ENCODE measurements around the gene SUV39H2. TPM values are rescaled to one million over a fixed set of nuclear protein-coding genes. Genes with fewer than 3 reads are reported as not detected.

Gene SUV39H2
- total RNA-seq, 1 donor from 2014 or later: 4.3 TPM

DNA sequence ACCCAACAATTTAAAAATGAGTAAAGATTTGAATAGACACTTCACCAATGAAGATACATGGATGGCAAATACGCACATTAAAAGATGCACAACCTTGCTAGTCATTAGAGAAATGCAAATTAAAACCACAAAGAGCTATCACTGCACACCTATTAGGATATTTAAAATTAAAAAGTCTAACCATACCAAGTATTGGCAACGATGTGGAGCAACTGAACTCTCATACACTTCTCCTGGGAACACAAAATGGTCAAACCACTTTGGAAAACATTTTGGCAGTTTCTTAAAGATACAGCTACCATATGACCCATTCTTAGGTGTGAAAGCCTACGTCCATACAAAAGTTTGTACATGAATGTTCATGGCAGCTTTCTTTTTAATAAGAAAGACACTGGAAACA lies 39.2 kb downstream of the SUV39H2 start:
- intact Hi-C loops (cut with DNase I): no loop called here
- no peak overlapping the region for H3K27ac ChIP-seq
- peaks cover 90% of the 10 kb centered on the region for H3K36me3 ChIP-seq
- no peak for ATAC-seq
- no peaks in the 10 kb centered on the region for H3K4me1 ChIP-seq
- peaks cover 23% of the 10 kb centered on the region for H3K9me3 ChIP-seq
- no peak for DNase-seq
- no peaks in the 10 kb centered on the region for H3K27me3 ChIP-seq (ENCODE audit: low read depth)
- no peak overlapping the region for H3K4me3 ChIP-seq
- TF ChIP-seq, protein P1, sequence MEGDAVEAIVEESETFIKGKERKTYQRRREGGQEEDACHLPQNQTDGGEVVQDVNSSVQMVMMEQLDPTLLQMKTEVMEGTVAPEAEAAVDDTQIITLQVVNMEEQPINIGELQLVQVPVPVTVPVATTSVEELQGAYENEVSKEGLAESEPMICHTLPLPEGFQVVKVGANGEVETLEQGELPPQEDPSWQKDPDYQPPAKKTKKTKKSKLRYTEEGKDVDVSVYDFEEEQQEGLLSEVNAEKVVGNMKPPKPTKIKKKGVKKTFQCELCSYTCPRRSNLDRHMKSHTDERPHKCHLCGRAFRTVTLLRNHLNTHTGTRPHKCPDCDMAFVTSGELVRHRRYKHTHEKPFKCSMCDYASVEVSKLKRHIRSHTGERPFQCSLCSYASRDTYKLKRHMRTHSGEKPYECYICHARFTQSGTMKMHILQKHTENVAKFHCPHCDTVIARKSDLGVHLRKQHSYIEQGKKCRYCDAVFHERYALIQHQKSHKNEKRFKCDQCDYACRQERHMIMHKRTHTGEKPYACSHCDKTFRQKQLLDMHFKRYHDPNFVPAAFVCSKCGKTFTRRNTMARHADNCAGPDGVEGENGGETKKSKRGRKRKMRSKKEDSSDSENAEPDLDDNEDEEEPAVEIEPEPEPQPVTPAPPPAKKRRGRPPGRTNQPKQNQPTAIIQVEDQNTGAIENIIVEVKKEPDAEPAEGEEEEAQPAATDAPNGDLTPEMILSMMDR (IDR thresholded peaks at IDR 0.05): no peak

DNA sequence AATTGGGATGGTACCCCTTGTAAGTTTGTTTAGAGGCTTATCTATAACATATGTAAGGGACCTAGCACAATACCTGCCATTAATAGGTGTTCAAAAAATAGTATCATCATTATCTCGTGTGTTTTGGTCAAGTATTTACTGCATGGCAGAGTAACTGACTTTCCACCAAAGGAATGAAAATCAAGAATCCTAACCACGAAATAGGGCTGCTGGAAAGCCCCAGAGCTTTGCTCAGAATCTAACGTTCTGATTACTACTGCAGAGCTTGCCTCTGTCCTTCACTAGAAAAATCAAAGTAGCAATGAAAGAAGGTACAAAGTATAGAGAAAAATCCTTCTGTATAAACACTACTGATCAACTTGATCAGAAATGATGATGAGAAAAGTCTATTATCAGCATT lies 40.3 kb downstream of the SUV39H2 start:
- H3K9me3 ChIP-seq: peaks cover 23% of the 10 kb centered on the region
- H3K4me1 ChIP-seq: no peaks in the 10 kb centered on the region
- peaks cover 92% of the 10 kb centered on the region for H3K36me3 ChIP-seq
- intact Hi-C loops (cut with DNase I): no loop called here
- H3K27ac ChIP-seq: no peak overlapping the region
- H3K27me3 ChIP-seq (ENCODE audit: low read depth): no peaks in the 10 kb centered on the region
- TF ChIP-seq, protein P1 (IDR thresholded peaks at IDR 0.05): no peak
- H3K4me3 ChIP-seq: no peak overlapping the region
- DNase-seq: no peak
- ATAC-seq: no peak

DNA sequence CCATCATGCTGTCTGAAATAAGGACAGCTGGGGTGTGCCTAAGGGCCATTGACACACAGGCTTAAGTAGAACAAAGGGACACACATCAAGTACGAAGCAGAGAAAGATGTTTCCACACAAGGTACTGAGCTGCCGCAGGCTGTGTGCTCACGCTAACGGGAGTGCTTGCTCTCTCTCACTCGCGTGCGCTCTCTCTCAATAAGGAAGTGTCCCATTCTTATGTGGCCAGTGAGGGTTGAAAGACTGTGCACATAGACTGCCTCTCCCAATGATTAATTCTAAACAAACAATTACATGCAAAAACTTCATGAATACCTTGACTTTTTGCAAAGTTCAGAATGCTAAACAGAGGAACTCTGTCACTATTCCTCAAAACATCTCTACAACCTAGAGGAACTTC lies 45.3 kb downstream of the SUV39H2 start:
- Histone ChIP-seq H3K4me3 (no peak overlapping the region), H3K36me3 (peaks cover 98% of the 10 kb centered on the region)
- intact Hi-C loops (cut with DNase I): no loop called here

DNA sequence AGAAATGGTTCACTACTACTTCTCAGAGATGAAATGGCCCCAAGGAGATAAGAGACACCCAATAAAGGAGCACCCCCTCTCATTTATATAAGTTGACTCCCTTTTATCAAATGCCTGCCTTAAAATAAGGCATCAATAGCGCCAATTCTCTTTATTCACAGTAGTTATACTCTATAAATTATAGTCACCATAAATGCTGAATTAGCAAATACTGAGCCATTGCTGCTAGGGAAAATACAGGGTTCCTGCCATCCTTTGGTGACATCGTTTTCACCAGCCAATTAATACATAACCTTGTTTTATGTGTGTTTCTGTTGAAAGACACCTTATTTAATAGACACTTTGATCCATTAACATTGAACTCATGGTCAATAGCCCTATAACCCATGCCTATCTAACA lies 46.6 kb downstream of the SUV39H2 start:
- no peak overlapping the region for H3K27ac ChIP-seq
- intact Hi-C loops (cut with DNase I): no loop called here
- no peak for DNase-seq

More for the DNA sequence above, 45.3 kb downstream of the SUV39H2 start:
- ATAC-seq: no peak
- Histone ChIP-seq H3K9me3 (no peaks in the 10 kb centered on the region), H3K27ac (no peak overlapping the region), H3K27me3 (ENCODE audit: low read depth) (no peaks in the 10 kb centered on the region), H3K4me1 (no peaks in the 10 kb centered on the region)
- no peak for DNase-seq
- TF ChIP-seq, protein P1 (IDR thresholded peaks at IDR 0.05): no peak

DNA sequence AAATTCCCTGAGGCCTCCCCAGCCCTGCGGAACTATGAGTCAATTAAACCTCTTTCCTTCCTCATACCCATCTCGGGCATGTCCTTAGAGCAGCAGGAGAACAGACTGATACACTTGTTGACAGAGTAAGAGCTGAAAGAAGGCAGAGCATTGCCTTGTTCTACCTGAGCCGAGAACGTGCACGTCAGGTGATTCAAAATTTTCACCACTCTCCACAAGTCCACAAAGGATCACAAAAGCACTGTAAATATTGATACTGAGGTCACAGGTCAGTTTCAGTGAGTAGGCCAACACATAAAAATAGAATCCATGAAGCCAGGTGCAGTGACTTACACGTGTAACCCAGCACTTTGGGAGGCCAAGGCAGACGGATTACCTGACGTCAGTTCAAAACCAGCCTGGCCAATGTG lies 47.4 kb downstream of the SUV39H2 start:
- intact Hi-C loops (cut with DNase I): no loop called here
- Histone ChIP-seq H3K9me3 (no peaks in the 10 kb centered on the region), H3K36me3 (peaks cover 97% of the 10 kb centered on the region), H3K27me3 (ENCODE audit: low read depth) (no peaks in the 10 kb centered on the region), H3K4me3 (no peak overlapping the region), H3K4me1 (no peaks in the 10 kb centered on the region), H3K27ac (no peak overlapping the region)
- TF ChIP-seq, protein P1 (IDR thresholded peaks at IDR 0.05): no peak
- ATAC-seq (peak in 1 of 2 donors; percentile 41), DNase-seq (no peak)

More for the DNA sequence above, 46.6 kb downstream of the SUV39H2 start:
- Histone ChIP-seq H3K4me1 (no peaks in the 10 kb centered on the region), H3K27me3 (ENCODE audit: low read depth) (no peaks in the 10 kb centered on the region), H3K36me3 (peaks cover 97% of the 10 kb centered on the region), H3K4me3 (no peak overlapping the region), H3K9me3 (no peaks in the 10 kb centered on the region)
- ATAC-seq: no peak
- TF ChIP-seq, protein P1 (IDR thresholded peaks at IDR 0.05): no peak
